ENCODE data around the gene AFAP1L1. TPM values are rescaled to one million over a fixed set of nuclear protein-coding genes. Genes with fewer than 3 reads are reported as not detected.

AFAP1L1 gene
- total RNA-seq, 1 donor from 2014 or later = not detected

DNA sequence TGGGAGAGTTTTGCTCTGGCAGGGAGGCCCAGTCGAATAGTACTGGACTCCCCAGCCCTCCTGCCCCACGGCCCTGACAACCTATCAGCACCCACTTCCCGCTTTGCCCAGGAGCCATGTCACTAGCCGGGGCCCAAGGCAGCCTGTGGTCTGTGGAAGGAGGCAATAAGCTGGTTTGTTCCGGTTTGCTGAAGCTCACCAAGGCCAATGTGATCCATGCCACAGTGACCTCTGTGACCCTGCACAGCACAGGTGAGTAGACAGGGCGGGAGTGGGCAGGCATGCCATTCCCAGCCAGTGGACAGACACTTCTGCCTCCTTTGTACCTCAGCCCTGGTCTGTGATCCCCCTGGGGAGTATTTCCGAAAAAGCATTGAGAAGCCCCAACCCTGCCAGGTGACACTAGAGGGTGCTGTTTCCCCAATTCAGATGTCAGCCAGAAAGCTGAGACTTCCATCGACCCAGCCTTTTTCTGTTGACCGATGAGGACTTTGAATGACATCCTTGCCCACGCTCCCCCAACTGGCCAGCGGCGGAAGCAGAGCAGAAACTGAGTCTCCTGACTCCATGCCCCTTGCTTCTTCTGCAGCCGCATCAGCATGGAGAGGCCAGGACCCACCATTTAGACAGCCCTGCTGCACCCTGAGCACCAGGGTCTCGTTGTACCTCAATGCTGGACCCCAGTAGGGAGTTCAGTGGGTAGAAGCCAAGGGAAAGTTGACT is 95.8 kb downstream of the AFAP1L1 start:
- H3K27ac Mint-ChIP-seq = no peak overlapping the region

DNA sequence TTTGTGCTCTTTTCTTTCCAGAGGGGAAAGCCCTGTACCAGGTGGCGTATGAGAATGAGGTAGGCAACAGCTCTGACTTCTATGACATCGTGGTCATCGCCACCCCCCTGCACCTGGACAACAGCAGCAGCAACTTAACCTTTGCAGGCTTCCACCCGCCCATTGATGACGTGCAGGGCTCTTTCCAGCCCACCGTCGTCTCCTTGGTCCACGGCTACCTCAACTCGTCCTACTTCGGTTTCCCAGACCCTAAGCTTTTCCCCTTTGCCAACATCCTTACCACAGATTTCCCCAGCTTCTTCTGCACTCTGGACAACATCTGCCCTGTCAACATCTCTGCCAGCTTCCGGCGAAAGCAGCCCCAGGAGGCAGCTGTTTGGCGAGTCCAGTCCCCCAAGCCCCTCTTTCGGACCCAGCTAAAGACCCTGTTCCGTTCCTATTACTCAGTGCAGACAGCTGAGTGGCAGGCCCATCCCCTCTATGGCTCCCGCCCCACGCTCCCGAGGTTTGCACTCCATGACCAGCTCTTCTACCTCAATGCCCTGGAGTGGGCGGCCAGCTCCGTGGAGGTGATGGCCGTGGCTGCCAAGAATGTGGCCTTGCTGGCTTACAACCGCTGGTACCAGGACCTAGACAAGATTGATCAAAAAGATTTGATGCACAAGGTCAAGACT is 96.5 kb downstream of the AFAP1L1 start:
- Mint-ChIP-seq H3K27me3 (ENCODE audit: insufficient read depth) (peaks cover 2% of the 10 kb centered on the region), H3K36me3 (ENCODE audit: low read depth) (peaks cover 9% of the 10 kb centered on the region), H3K9me3 (no peaks in the 10 kb centered on the region), H3K27ac (no peak overlapping the region), H3K4me3 (no peak overlapping the region), H3K4me1 (ENCODE audit: low read depth) (peaks cover 17% of the 10 kb centered on the region)
- intact Hi-C loops (cut with micrococcal nuclease) = loop anchor here (1.0 kb wide), 1 partner anchor 10 kb away; the partner anchor contains the start of gene PCYOX1L
- no peak for DNase-seq (ENCODE audit: low spot score)

More for the DNA sequence above, 95.8 kb downstream of the AFAP1L1 start:
- Mint-ChIP-seq H3K9me3 (no peaks in the 10 kb centered on the region), H3K36me3 (ENCODE audit: low read depth) (peaks cover 9% of the 10 kb centered on the region), H3K4me3 (no peak overlapping the region), H3K4me1 (ENCODE audit: low read depth) (peaks cover 17% of the 10 kb centered on the region), H3K27me3 (ENCODE audit: insufficient read depth) (peaks cover 2% of the 10 kb centered on the region)
- DNase-seq (ENCODE audit: low spot score) = peak; percentile 37
- intact Hi-C loops (cut with micrococcal nuclease) = loop anchor here (1.0 kb wide), 1 partner anchor 9 kb away; the partner anchor contains the start of gene PCYOX1L

DNA sequence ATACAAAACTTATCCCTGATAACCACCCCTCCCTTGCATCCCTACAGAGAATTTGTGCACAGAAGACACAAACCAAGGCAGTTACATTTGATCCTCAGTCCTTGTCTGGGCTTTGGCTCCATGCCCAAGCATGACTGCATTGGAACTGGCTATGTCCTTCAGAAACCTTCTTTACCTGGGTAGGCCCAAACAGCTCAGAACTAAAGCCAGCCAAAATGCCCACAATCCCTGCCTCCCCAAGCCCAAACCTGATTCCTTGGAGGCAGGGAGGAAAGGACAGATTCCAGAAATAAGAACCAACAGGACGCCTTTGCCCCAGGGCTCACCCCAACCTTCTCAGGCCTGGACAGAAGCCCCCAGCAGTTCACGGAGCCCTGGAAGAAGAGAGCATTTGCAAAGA is 99.2 kb downstream of the AFAP1L1 start:
- intact Hi-C loops (cut with micrococcal nuclease) = loop anchor here (1.0 kb wide), 3 partner anchors 26 to 230 kb away; partner anchors contain the start of genes ABLIM3 and GRPEL2
- no peak overlapping the region for H3K27ac Mint-ChIP-seq
- DNase-seq (ENCODE audit: low spot score) = no peak
- H3K27me3 Mint-ChIP-seq (ENCODE audit: insufficient read depth) = peaks cover 2% of the 10 kb centered on the region
- H3K4me3 Mint-ChIP-seq = no peak overlapping the region
- no peaks in the 10 kb centered on the region for H3K9me3 Mint-ChIP-seq
- H3K4me1 Mint-ChIP-seq (ENCODE audit: low read depth) = peaks cover 17% of the 10 kb centered on the region
- peaks cover 6% of the 10 kb centered on the region for H3K36me3 Mint-ChIP-seq (ENCODE audit: low read depth)

DNA sequence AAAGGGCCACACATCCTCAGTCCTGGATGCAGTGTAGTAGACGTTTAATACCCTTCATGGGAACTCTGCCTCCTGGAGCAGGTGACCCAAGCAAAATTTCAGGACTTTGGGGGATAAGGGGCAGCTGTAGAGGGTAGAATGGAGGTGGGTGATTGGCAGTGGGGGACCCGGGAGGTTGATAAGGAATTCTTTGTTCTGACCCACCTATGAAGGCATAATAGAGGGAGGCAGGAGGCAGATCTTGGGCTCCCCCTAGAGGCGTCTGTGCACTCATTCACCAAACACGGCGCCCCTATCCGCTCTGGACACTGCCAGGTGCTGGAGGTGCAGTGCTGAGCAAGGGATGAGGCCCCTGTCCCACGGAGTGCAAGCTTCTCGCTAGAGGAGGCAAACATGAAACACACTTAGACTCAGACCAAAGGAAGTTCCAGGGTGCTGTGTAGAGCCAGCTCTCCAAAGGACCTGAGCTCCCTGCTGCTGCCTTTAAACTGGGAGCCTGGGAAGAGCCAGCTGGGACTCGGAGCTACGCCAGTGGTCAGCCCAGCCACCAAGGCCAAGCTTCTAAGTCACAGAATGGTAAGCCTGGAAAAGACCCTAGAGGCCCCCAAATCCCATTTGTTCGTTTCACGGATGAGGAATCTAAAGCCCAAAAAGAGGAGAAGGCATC is 99.8 kb downstream of the AFAP1L1 start:
- DNase-seq (ENCODE audit: low spot score) = peak; percentile 52
- Mint-ChIP-seq H3K27me3 (ENCODE audit: insufficient read depth) (peaks cover 2% of the 10 kb centered on the region), H3K9me3 (no peaks in the 10 kb centered on the region), H3K4me3 (no peak overlapping the region), H3K4me1 (ENCODE audit: low read depth) (peaks cover 17% of the 10 kb centered on the region), H3K27ac (no peak overlapping the region), H3K36me3 (ENCODE audit: low read depth) (peaks cover 6% of the 10 kb centered on the region)
- intact Hi-C loops (cut with micrococcal nuclease) = loop anchor here (1.0 kb wide), 3 partner anchors 26 to 230 kb away; partner anchors contain the start of genes ABLIM3 and GRPEL2

DNA sequence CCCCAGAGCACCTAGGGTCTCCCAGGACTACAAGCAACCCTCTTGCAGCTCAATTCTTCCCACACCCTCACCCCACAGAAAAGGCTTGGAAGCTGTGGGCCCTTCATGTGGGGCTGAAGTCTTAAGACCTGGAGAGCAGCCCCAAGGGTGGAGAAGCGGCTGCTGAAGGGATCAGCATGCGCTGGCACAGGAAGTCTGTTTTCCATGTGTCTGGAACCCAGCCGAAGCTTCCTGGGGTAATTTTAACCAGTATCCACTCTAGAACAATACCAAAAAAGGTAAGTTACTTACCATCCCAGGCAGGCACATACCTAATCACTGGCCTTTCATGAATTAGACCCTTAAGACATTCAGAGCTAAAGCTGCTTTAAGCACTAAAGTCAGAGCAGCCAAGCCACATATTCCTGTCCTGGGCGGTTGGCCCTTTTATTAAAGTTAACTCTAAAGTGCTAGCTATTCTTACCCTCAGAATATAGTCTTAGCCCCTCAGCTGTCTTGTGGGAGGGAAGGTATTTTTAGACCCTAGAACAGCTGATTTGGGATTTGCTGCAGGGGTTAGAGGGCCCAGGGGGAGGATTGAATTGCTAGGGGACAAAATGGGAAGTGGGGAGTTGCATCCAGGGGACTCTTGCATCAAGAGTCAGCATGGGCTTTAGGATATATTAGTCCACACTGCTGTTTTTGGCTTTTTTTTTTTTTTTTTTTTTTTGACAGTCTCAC is 100.6 kb downstream of the AFAP1L1 start:
- peaks cover 6% of the 10 kb centered on the region for H3K36me3 Mint-ChIP-seq (ENCODE audit: low read depth)
- intact Hi-C loops (cut with micrococcal nuclease) = no loop called here
- peaks cover 2% of the 10 kb centered on the region for H3K27me3 Mint-ChIP-seq (ENCODE audit: insufficient read depth)
- no peak overlapping the region for H3K4me3 Mint-ChIP-seq
- H3K9me3 Mint-ChIP-seq = no peaks in the 10 kb centered on the region
- peaks cover 17% of the 10 kb centered on the region for H3K4me1 Mint-ChIP-seq (ENCODE audit: low read depth)
- no peak overlapping the region for H3K27ac Mint-ChIP-seq
- no peak for DNase-seq (ENCODE audit: low spot score)

DNA sequence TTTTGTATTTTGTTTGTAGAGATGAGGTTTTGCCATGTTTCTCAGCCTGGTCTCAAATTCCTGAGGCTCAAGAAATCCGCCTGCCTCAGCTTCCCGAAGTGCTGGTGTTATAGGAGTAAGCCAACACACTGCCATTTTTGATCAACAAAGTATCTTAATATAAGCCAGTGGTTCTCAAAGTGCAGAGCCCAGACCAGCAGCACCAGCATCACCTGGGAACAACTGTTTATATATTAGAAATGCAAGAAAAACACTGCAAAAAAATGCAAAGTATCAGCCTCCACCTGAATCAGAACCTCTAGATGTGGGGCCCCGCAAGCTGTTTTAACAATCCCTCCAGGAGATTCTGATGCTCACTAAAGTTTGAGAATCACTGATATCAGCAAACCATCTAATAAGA is 101.3 kb downstream of the AFAP1L1 start:
- Mint-ChIP-seq H3K36me3 (ENCODE audit: low read depth) (peaks cover 6% of the 10 kb centered on the region), H3K4me3 (no peak overlapping the region), H3K27ac (no peak overlapping the region), H3K27me3 (ENCODE audit: insufficient read depth) (peaks cover 2% of the 10 kb centered on the region), H3K4me1 (ENCODE audit: low read depth) (peaks cover 17% of the 10 kb centered on the region), H3K9me3 (no peaks in the 10 kb centered on the region)
- intact Hi-C loops (cut with micrococcal nuclease) = no loop called here
- DNase-seq (ENCODE audit: low spot score) = no peak

DNA sequence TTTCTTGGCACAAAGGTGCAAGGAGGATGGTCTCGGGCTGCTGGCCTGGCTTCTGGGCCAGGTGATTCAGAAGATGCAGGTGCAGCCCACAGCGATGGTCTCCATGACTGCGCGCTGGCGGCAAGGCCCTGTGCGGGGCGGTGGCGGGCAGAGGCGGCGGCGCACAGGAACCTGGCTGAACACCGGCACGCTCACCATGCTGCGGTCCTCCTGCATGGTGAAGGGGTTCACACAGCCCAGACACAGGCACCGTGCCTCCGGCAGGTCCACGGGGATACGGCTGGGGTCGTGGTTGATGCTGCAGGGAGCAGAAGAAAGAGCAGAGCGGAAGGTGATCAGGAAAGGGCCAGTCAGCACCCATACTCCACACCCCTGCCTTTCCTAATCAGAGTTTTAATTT is 102.6 kb downstream of the AFAP1L1 start:
- H3K36me3 Mint-ChIP-seq (ENCODE audit: low read depth) = peaks cover 1% of the 10 kb centered on the region
- H3K9me3 Mint-ChIP-seq = no peaks in the 10 kb centered on the region
- H3K4me1 Mint-ChIP-seq (ENCODE audit: low read depth) = peaks cover 12% of the 10 kb centered on the region
- H3K4me3 Mint-ChIP-seq = no peak overlapping the region
- no peak overlapping the region for H3K27ac Mint-ChIP-seq
- no peak for DNase-seq (ENCODE audit: low spot score)
- no peaks in the 10 kb centered on the region for H3K27me3 Mint-ChIP-seq (ENCODE audit: insufficient read depth)
- intact Hi-C loops (cut with micrococcal nuclease) = no loop called here

DNA sequence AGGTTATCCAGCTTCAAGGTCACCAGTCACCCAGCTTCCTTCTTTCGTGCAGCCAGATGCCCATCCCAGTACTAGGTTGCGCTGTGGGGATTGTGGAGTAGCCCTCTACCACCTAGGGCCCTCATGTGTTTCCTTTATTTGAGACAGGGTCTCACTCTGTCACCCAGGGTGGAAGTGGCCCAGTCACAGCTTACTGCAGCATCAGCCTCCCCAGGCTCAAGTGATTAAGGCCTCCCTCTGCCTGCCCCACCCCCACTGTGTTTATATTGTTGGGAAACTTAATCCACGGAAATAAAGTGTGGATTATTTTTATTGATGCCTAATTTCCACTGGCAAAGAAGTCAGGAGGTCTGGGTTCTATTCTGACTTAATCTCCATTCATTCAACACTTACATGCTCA is 103.1 kb downstream of the AFAP1L1 start:
- H3K4me1 Mint-ChIP-seq (ENCODE audit: low read depth) = peaks cover 7% of the 10 kb centered on the region
- intact Hi-C loops (cut with micrococcal nuclease) = no loop called here

DNA sequence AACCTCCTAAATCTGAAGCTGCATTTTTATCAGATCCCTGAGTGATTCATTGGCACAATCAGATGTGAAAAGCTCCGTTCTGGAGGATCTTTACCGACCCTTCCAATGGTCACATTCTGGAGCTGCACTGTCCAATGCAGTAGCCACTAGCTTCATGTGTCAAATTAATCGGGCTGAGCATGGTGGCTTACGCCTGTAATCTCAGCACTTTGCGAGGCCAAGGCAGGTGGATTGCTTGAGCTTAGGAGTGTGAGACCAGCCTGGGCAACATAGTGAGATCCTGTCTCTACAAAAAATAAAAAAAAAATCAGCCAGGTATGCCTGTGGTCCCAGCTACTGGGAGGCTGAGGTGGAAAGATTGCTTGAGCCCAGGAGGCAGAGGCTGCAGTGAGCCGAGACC is 103.8 kb downstream of the AFAP1L1 start:
- no peaks in the 10 kb centered on the region for H3K9me3 Mint-ChIP-seq
- no peak overlapping the region for H3K27ac Mint-ChIP-seq
- DNase-seq (ENCODE audit: low spot score) = no peak
- intact Hi-C loops (cut with micrococcal nuclease) = no loop called here
- H3K4me3 Mint-ChIP-seq = no peak overlapping the region
- H3K36me3 Mint-ChIP-seq (ENCODE audit: low read depth) = peaks cover 1% of the 10 kb centered on the region
- peaks cover 7% of the 10 kb centered on the region for H3K4me1 Mint-ChIP-seq (ENCODE audit: low read depth)
- no peaks in the 10 kb centered on the region for H3K27me3 Mint-ChIP-seq (ENCODE audit: insufficient read depth)

More for the DNA sequence above, 103.1 kb downstream of the AFAP1L1 start:
- Mint-ChIP-seq H3K9me3 (no peaks in the 10 kb centered on the region), H3K36me3 (ENCODE audit: low read depth) (peaks cover 1% of the 10 kb centered on the region), H3K27me3 (ENCODE audit: insufficient read depth) (no peaks in the 10 kb centered on the region), H3K4me3 (no peak overlapping the region), H3K27ac (no peak overlapping the region)
- DNase-seq (ENCODE audit: low spot score) = no peak

DNA sequence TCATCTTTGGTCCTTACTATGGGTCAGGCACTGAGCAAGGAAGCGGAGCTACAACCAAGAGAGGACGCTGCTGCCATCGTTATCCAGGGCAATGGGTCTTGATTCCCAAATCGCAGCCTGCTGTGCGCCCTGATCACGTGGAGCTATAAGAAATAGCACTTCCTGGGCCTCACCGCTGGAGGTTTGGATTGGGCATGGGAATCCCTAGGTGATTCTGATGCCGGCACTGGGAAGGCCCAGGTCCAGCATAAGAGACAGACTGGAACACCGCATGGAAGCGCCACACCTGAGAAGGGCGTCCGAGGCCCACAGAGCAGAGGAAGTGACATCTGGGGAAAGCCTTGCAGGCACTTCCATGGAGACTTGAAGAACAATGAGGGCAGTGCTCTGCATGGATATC is 104.4 kb downstream of the AFAP1L1 start:
- intact Hi-C loops (cut with micrococcal nuclease) = no loop called here

DNA sequence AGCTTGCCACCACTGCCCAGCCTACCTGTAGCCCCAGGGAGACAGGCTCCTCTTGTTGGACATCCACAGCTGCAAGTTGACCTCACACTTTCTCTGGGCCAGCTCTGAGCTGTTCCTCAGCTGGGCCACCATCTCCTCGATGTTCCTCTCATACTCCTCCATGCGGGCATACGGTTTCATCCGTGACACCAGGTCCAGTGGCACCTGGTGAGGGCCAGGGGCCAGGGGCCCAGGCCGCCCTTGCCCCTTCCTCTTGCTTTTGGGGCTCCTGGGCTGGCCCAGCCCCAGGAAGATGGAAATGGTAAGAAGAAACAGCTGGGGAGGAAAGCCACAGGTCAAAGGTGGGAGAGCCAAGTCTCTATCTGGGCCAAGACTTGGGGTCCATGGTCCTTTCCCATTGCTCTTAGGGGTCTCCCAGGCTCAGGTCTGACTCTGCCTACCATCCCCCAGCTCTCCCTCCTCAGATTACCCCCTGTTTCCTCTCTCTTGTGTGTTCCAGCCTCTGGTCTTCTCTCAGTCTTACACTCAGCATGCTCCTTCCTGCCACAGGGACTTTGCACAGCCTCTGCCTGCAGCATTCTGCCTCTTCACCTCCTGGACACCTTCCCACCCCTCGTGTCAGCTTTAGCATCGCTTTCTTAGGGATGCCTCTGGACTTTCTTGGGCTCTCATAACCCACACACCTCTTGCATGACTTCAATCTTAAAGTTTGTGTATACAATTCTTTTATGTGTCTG is 105.2 kb downstream of the AFAP1L1 start:
- H3K27me3 Mint-ChIP-seq (ENCODE audit: insufficient read depth) = no peaks in the 10 kb centered on the region

More for the DNA sequence above, 104.4 kb downstream of the AFAP1L1 start:
- Mint-ChIP-seq H3K27ac (no peak overlapping the region), H3K4me3 (no peak overlapping the region), H3K4me1 (ENCODE audit: low read depth) (peaks cover 6% of the 10 kb centered on the region), H3K27me3 (ENCODE audit: insufficient read depth) (no peaks in the 10 kb centered on the region), H3K9me3 (no peaks in the 10 kb centered on the region), H3K36me3 (ENCODE audit: low read depth) (peaks cover 1% of the 10 kb centered on the region)
- no peak for DNase-seq (ENCODE audit: low spot score)

DNA sequence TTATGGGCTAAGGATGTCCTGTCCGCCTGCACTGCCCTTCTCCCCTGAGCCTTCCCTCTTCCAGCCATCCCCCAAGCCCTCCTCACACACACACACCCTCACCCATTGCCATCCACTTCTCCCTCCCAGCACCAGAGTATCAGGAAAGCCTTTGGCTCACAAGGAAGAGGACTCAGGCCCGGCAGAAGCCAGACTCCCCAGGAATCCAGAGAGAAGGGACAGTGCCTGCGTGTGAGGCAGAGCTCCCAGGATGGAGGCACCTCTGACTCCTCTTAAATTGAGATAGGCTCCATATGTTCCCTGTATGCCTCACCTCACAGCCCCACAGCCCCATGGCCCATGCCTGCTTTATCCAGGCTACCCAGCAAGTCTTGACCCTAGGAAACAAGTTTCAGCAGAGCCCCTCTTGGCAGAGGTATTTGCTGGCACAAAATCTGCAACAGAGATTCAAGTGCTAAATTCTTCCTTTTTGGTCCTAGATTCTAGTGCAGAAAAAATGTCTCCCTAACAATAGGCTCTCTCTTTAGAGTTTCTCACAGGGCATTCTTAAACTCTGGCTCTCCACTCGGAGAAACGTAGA is 106.7 kb downstream of the AFAP1L1 start:
- H3K27ac Mint-ChIP-seq = no peak overlapping the region
- H3K36me3 Mint-ChIP-seq (ENCODE audit: low read depth) = no peaks in the 10 kb centered on the region
- no peak overlapping the region for H3K4me3 Mint-ChIP-seq
- H3K27me3 Mint-ChIP-seq (ENCODE audit: insufficient read depth) = no peaks in the 10 kb centered on the region
- no peak for DNase-seq (ENCODE audit: low spot score)
- intact Hi-C loops (cut with micrococcal nuclease) = no loop called here
- no peaks in the 10 kb centered on the region for H3K4me1 Mint-ChIP-seq (ENCODE audit: low read depth)
- H3K9me3 Mint-ChIP-seq = no peaks in the 10 kb centered on the region

More for the DNA sequence above, 105.2 kb downstream of the AFAP1L1 start:
- H3K4me3 Mint-ChIP-seq = no peak overlapping the region
- DNase-seq (ENCODE audit: low spot score) = no peak
- no peaks in the 10 kb centered on the region for H3K9me3 Mint-ChIP-seq
- no peak overlapping the region for H3K27ac Mint-ChIP-seq
- intact Hi-C loops (cut with micrococcal nuclease) = no loop called here
- no peaks in the 10 kb centered on the region for H3K4me1 Mint-ChIP-seq (ENCODE audit: low read depth)
- H3K36me3 Mint-ChIP-seq (ENCODE audit: low read depth) = no peaks in the 10 kb centered on the region

Measured in activated T-helper 1 cell treated with anti-CD3 and anti-CD28 coated beads, Interleukin-12 subunit alpha, Interleukin-12 subunit beta, Interleukin-2, Interleukin-4 antibody, amounts not matched to agents 30 ng/mL and 10 ng/mL and 1 ng/mL, durations not matched to agents 14 hours and 24 hours and 36 hours (primary cell).